NCI-H1092 (cell line): ENCODE measurements around the gene SHC3.

Experiments
- DNase-seq: peaks from one replicate; lab custom pipeline; 2025; lab: John Stamatoyannopoulos, UW

Gene SHC3

GRCh38 chr9:89154651-89155336 lies 23.8 kb downstream of the SHC3 start:
- DNase-seq, result no peak

DNA sequence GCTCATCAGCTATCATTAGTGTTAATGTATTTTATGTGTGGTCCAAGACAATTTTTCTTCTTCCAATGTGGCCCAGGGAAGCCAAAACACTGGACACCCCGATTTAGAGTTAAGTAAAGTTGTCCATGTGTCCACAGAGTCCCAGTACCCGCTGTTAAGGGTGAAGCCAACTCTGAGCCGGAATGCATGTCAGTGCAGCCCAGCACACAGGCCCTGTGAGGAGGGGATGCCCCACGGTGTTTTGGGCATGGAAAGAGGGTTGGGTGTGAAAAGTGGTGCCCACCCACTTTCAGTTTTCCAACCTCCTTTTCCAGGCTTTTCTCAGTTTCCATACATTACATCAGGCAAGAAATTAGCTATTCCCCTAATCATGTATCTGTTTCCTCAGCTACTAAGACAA lies 24.4 kb downstream of the SHC3 start:
- DNase-seq, result no peak

GRCh38 chr9:89153232-89154017 lies 25.2 kb downstream of the SHC3 start:
- no peak for DNase-seq

DNA sequence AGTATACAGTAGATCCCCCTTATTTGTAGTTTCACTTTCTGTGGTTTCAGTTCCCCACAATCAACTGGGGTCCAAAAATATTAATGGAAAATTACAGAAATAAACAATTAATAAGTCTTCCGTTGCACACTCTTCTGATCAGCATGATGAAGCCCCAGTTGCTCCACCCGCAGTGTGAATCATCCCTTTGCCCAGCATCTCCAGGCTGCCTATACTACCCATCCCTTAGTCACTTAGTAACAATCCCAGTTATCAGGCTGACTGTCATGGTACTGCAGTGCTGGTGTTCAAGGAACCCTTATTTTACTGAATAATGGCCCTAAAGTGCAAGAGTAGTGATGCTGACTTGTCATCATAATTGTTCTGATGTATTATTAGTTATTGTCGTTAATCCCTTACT lies 28.9 kb downstream of the SHC3 start:
- no peak for DNase-seq

- no peak for DNase-seq
Measured at GRCh38 chr9:89145097-89145496, 33.5 kb downstream of the SHC3 start.

- DNase-seq, result no peak
Measured at GRCh38 chr9:89144238-89144637, 34.4 kb downstream of the SHC3 start.

DNA sequence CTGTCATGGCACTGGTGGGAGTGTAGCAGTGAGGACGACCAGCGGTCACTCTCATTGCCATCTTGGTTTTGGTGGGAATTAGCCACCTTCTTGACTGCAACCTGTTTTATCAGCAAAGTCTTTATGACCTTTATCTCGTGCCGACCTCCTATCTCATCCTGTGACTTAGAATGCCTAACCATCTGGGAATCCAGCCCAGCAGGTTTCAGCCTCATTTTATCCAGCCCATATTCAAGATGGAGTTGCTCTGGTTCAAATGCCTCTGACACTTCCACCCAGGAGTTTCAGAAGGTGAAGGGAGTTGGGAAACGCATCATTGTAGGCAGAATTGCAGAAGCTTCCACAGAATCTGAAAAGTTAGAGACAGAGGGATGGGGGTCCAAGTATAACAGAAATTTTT lies 35.4 kb downstream of the SHC3 start:
- DNase-seq, result no peak

DNA sequence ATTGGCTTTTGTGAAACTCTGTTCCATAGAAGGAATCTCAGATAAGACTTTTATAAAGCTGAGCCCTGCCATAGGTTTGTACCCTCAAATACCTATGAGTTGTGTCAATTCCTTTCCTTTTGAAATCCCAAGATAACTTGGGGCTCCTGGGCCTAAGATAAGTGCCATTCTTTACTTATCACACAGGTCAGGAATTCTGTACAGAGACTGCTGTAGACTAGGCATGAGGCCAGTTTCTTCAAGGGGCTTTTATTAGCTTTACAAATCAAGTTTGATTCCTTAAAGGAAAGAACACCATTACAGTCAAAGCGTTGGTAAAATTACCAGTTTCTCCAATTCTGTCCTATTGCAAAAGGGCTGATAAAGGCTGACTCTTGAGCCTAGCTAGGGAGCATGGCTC lies 39.2 kb downstream of the SHC3 start:
- no peak for DNase-seq

- no peak for DNase-seq
Measured at GRCh38 chr9:89138463-89139390, 39.9 kb downstream of the SHC3 start.

DNA sequence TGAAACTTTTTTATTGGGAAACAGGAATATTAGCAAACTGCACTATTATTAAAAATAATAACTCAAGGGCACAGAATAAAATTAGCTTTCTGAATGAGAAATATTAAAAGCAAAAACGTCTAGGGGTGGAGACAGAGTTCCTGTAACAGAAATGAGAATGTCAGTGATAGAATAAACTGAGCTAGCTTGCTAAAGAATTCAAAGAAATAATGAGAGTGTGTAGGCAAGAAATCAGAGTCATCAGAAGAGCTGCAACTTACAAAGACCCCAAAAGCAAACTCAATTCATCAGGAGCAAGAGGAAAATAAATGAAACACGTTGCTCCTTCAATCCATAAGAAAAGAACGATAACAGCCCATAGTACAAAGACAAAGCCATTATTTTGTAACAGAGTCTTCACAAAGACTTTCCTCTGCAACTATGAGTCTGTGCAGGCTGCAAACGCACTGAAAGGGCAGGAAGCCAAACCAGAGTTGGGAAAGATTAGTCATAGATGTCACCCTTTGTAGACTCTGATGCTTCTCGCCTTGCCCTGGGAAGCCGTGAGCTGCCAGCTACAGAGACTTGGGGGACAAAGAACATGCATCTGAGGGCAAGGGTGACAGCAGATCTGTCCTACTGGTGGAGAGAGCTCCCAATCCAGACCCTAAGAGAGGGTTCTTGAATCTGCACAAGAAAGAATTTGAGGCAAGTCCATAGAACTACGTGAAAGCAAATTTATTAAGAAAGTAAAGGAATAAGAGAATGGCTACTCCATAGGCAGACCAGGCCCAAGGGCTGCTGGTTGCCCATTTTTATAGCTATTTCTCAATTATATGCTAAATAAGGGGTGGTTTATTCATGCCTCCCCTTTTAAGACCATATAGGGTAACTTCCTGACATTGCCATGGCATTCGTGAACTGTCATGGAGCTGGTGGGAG lies 40.8 kb downstream of the SHC3 start:
- DNase-seq, result no peak

GRCh38 chr9:89135591-89136166 lies 42.9 kb downstream of the SHC3 start:
- no peak for DNase-seq

- DNase-seq, result no peak
Measured at GRCh38 chr9:89134709-89135108, 43.9 kb downstream of the SHC3 start.

DNA sequence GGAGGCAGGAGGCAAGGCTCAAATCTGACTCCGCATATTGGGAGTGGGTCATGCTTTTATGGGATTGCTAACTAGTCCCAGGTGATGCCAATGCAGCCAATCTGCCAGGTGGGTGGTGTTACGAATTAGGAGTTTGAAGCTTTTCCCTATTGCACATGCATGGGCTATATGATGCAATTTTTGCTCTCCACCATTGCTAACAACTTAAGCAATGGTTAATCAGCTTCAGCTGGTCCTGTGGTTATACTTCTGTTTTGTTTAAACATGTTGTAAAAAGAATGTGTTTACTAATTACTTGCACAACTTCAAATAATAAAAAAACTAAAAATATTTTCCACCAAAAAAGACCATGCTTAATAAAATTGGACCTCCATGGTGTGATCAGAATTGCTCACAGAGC lies 55.7 kb downstream of the SHC3 start:
- DNase-seq, result no peak

- no peak for DNase-seq
Measured at GRCh38 chr9:89120704-89121103, 57.9 kb downstream of the SHC3 start.

- no peak for DNase-seq
Measured at GRCh38 chr9:89116805-89117192, 61.8 kb downstream of the SHC3 start.

- DNase-seq, result no peak
Measured at GRCh38 chr9:89116064-89116804, 62.4 kb downstream of the SHC3 start.

DNA sequence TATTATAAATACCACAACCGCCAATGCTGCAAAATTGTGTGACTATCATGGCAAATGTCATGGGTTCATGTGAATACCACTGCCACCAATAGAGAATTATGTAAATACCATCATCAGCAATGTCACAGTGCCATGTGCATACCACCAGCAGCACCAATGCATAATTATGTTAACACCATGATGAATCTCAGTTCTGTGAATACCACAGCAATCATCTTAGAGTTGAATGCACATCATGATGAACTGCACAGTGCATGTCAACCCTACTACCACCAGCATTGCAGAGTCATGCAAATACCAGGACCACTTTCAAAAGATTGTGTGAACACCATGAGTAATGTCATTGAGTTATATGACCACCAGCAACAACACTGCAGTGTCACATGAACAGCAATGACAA lies 63.2 kb downstream of the SHC3 start:
- no peak for DNase-seq

- DNase-seq, result no peak
Measured at GRCh38 chr9:89114741-89115140, 63.9 kb downstream of the SHC3 start.

- no peak for DNase-seq
Measured at GRCh38 chr9:89113851-89114250, 64.8 kb downstream of the SHC3 start.

DNA sequence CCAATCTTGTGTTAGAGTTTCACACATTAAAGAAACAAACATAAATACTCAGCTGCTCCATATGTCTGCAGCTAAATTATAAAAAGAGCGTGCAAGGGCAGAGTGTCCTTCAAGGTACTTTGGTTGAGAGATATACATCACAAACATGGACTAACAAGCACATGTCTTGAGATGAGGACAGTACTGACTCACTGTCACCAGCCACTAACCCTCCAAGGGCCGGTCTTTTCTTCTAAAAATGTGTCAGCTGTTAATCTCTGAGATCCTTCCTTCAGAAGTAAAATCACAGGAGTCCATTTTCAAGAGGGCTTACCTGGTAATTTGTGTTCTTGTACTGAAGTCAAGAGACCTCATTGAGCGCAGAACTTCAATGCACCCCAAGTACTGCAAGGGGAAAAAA lies 66.4 kb downstream of the SHC3 start:
- no peak for DNase-seq

GRCh38 chr9:89109666-89110065 lies 69.0 kb downstream of the SHC3 start:
- no peak for DNase-seq
